Subcutaneous preadipocyte (primary cell): ENCODE results near the gene PRPS1L1. TPM values are rescaled to one million over a fixed set of nuclear protein-coding genes. Genes with fewer than 3 reads are reported as not detected.

ENCODE experiments used
- total RNA-seq: library from RNA; depleted of rRNA; stranded (reverse); fragments of >200 nt; gene quantifications from 2 replicates; pipeline ENCODE4 v1.2.3, GENCODE V29; 2012

PRPS1L1 gene
- total RNA-seq: not detected in 2 replicates

GRCh38 chr7:18027628-18028027 is at the start of gene PRPS1L1:
PRPS1L1 (minus strand) TSS chr7:18027846.

Other genes with a start within 250 kb of the PRPS1L1 start
- 39.9 and 41.2 TPM in 2 replicates for gene SNX13, start 87.4 kb downstream of the PRPS1L1 start, total RNA-seq